Measurements from ENCODE around the gene LRRC4C.

LRRC4C gene

GRCh38 chr11:41245704-41246398 lies 213.6 kb downstream of the LRRC4C start:
- no peak for DNase-seq

- no peak for DNase-seq
These were observed 214.3 kb downstream of the LRRC4C start for GRCh38 chr11:41245184-41245583.

GRCh38 chr11:41237382-41237781 lies 222.1 kb downstream of the LRRC4C start:
- no peak for DNase-seq

- DNase-seq, result peak in 1 of 2 experiments; percentile 7
These were observed 223.8 kb downstream of the LRRC4C start for GRCh38 chr11:41235668-41236067.

- DNase-seq, result no peak
These were observed 233.4 kb downstream of the LRRC4C start for GRCh38 chr11:41225856-41226633.

GRCh38 chr11:41222236-41222635 lies 237.2 kb downstream of the LRRC4C start:
- no peak for DNase-seq

- DNase-seq, result no peak
These were observed 253.1 kb downstream of the LRRC4C start for GRCh38 chr11:41206388-41206787.

- peak in 1 of 2 experiments; percentile 58 for DNase-seq
These were observed 258.3 kb downstream of the LRRC4C start for GRCh38 chr11:41201156-41201555.

GRCh38 chr11:41190437-41191082 lies 268.9 kb downstream of the LRRC4C start:
- no peak for DNase-seq

- no peak for DNase-seq
These were observed 269.6 kb downstream of the LRRC4C start for GRCh38 chr11:41189701-41190436.

- no peak for DNase-seq
These were observed 281.7 kb downstream of the LRRC4C start for GRCh38 chr11:41177791-41178190.

GRCh38 chr11:41175304-41175972 lies 284.0 kb downstream of the LRRC4C start:
- DNase-seq, result no peak

GRCh38 chr11:41146326-41146725 lies 313.1 kb downstream of the LRRC4C start:
- no peak for DNase-seq

GRCh38 chr11:41145420-41145819 lies 314.0 kb downstream of the LRRC4C start:
- DNase-seq, result no peak

GRCh38 chr11:41134971-41135370 lies 324.5 kb downstream of the LRRC4C start:
- DNase-seq, result no peak

GRCh38 chr11:41133023-41133422 lies 326.4 kb downstream of the LRRC4C start:
- DNase-seq, result no peak

GRCh38 chr11:41121600-41121999 lies 337.9 kb downstream of the LRRC4C start:
- no peak for DNase-seq

- no peak for DNase-seq
These were observed 340.0 kb downstream of the LRRC4C start for GRCh38 chr11:41119484-41119883.

- no peak for DNase-seq
These were observed 340.9 kb downstream of the LRRC4C start for GRCh38 chr11:41118521-41118920.

GRCh38 chr11:41116970-41117369 lies 342.5 kb downstream of the LRRC4C start:
- DNase-seq, result no peak

- DNase-seq, result no peak
These were observed 344.4 kb downstream of the LRRC4C start for GRCh38 chr11:41115066-41115465.

- DNase-seq, result no peak
These were observed 346.3 kb downstream of the LRRC4C start for GRCh38 chr11:41113160-41113559.

- no peak for DNase-seq
These were observed 348.9 kb downstream of the LRRC4C start for GRCh38 chr11:41110527-41110926.

Measured in NCI-H1930 (cell line).